Measurements from ENCODE around the gene TEX51.

Gene TEX51

DNA sequence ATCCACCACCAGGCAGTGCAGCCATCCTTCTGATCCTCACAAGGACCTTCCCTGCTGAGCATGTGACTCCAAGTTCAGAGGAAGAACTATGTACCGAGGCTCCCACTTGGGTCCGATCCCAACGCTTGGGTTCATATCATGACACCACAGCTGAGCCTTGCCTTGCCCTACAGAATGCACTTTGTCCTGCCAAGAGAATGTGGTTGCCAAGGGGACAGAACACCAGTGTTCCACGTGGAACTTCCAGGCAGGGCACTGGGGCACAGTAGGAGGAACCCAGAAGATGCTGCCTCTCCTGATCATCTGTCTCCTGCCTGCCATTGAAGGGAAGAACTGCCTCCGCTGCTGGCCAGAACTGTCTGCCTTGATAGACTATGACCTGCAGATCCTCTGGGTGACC lies at the start of gene TEX51:
TEX51 (plus strand) TSS at position 255 of the 400 bp plus-strand sequence; CDS start at position 284, 29 bp downstream.
- no peak for DNase-seq

DNA sequence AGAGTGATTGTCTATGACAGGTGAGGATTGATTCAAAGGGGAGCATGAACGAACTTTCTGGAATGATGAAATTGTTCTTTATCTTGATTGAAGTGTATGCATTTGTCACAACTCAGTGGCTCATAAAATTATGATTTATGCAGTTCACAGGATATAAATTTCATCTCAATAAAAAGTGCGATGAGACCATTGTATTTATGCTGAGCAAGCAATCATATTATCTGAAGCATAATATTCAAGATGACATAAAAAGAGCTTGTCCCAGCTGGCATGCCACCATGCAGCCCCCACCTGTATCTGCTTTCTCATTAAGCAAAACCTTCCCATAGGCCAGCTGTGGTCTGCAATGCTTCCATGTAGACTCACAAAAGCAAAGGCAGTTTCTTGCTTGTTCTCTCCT lies 49.6 kb upstream of the TEX51 start:
- DNase-seq, result no peak

DNA sequence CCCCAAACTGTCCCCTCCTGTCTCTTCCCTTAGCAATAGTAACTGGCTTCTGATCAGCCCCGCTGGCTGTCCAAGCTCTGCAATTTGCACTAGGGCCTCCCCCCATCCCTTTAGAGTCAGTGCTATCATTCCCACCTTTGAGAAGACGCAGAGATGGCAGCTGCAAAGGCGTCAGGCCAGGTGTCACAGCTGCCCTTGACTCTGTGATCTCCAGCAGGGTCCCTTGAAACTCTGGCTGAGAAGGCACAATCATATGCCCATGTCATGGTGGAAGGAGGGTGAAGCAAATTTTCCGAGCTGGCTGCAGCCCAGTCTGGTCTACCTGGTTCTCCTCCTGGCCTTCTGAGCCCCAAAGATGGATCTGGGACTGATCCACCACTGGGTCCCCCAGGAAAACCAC lies 49.2 kb upstream of the TEX51 start:
- no peak for DNase-seq

DNA sequence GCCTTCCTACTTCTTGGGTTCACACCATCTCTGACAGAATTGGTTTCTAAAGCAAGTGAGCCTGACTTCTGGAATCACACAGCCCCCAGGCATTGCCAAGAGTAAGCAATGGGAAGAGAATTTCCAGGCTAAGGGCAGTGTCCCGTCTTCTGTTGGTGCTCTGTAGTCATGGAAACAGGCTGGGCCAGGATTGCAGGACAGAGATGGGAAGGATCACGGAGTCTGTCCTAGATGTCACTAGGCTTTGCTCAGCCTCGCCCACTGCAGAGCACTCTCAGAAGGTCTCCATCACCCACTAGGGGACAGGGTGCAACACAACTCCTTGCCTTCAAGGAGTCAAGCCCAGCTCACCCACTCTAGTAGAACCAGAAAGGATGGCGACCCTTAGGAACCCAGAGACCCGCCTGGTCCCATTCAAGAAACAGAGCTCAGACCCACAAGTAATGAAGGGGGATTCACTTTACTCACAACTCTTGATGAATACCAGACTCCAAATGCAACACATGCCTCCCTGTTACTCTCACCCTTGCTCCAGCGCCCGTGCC lies 48.6 kb upstream of the TEX51 start:
- DNase-seq, result no peak

DNA sequence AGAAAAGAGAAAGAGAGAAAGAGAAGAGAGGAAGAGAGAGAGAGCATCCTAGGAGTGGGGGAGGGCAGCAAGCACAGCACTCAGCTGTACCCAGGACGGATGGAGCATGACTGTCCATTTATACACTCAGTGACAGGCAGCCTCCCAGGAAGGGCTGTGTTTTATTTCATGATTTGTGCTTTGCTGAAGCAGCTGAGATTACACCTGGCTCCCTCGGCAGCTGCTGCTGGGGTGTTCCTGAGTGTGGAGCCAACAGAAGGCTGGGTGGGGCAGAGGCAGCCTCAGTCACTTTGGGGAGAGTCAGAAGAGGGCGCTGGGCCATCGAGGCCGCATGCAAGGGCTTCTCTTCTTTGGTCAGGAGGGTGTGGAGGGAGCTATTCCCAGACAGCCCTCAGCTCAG lies 47.8 kb upstream of the TEX51 start:
- no peak for DNase-seq

DNA sequence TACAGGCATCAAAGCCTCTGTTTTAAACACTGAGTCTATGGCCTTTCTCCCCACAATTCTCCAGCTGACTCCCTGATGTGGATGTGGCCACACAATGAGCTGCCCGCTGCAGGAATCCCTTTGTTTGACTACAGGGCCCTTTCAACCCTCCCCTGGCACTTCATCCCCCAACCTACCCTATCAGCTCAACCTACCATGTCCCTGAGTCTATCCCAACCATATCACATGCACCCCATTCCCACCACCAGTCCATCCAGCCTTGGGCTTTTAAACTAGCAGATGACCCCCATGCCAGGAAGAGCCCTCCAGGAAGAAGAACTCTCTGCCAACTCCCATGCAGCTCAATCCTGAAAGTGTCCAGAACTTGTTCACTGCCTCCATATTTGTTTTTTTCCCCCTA lies 46.9 kb upstream of the TEX51 start:
- no peak for DNase-seq

DNA sequence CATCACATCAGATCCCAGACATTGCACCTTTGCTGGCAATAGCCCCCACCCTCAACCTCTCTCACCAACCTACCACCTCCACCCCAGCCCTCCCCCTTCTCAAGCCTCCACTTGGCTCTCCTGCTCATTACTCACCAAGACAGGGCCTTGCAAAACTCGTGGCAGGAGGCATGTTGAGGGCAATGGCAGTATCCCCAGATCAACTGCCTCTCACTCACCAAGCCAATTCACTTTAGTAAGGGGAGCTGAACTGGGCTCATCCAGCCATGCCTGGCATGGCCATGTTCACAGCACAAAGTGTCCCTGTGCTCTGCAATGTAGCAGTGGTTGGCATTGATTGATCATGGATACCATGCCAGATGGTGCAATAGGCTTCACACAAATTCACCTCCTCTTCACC lies 46.3 kb upstream of the TEX51 start:
- DNase-seq, result no peak

DNA sequence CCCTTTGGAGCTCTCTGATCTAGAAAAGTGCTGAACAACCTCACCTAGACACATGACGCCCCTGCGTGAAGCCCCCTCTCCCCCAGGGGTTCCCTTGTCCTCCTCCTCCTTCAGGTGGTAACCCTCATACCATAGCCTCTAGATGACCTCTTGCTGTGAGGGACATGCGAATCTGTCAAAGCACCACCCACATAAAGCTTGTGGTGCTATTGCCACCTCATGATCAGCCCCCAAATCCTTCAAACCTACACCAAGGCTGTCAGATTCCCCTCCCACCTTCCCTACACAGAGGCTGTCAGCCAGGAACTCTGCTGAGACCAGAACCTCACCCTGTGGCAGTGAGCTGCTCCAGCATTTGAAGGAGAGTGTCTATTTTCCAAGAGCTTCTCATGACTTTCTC lies 43.1 kb upstream of the TEX51 start:
- no peak for DNase-seq

DNA sequence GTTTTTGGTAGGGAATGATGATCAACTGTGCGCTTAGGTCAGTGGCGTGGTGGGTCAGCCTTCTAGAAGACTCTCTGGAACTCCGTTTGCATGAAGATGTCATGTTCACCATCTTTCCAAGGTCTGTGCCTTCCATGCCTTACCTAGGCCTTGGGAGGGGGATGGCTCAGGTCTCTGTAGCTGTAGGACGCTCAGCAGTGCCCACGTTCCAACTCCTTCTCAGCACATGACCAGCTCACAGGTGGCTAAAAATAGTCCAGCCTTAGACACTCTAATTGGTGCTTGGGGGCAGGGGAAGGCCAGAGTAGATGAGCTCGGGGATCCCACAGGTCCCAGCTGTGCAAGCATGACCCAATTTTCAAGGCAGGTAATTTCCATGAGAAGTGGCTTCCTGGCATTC lies 42.3 kb upstream of the TEX51 start:
- no peak for DNase-seq

DNA sequence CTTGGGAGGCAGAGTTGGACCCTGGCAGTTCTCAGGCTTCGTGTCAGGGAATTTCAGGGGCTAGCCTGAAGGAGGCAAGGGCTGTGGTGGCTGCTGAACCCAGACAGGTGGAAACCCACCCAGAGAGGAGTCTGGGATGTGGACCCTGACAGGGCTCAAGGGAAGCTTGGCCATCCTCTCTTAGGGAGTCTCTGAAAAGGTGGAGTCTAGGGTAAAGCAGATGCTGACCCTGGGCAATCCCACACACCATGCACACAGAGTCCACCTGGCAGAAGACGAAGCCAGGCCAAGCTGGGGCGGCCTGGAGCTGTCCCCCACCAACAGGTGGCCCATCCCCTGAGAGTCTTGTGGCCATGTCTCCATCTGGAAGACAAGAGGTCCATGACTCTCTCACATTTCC lies 41.2 kb upstream of the TEX51 start:
- no peak for DNase-seq

DNA sequence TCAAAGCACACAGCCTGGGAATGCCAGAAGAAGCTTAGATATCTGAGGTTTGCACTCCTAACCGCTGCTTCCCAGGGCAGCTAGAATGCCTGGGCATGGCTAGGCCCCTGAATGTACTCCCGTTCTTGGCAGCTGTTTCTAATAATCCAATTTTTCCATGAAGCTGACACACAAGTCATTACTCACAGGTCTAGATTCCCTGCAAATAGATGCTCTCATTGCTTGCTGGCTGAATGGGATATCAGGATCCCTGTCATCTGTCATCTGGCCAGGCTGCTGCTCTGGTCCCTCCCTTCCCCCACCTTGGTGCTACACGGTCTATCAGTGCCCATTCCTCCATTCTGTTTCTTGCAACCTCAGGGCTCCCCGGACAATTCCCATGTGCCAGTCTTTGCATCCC lies 40.7 kb upstream of the TEX51 start:
- no peak for DNase-seq

DNA sequence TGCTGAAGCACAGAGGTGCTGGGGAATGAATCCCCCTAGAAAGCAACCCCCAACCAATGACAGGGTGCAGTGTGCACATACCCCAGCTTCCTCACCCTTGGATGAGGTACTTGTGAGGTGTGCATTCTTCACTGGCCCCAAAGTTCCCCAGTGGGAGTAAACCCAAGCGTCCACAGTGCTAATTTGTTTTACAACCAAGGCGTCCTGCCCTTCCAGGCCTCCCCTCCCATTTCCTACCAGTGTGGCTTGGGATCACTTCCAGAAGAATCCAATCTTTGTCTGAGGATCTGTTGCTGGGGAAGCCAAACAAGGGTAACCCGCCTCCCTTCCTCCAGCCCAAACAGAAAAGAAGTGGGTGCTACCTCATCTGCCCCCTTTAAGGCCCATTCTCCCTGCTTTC lies 40.3 kb upstream of the TEX51 start:
- DNase-seq, result no peak

DNA sequence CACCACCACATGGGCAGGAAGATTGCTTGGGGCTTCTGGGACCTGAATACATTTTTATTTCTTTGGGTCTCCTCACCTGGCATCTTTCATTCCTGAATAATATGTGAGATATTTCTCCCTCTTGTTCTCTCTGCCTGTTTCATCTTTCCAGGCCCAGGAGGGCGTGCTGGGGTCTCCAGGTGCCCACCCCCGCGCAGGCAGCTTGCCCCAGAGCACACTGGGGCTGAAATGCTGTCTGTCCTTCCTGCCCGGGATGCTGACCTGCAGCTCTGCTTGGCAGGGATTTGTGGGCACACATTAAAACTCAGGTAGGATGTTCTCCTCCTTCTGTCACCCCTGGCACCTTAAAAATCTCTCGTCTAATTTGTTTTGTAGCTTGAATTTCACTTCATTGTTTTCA lies 39.7 kb upstream of the TEX51 start:
- DNase-seq, result no peak

DNA sequence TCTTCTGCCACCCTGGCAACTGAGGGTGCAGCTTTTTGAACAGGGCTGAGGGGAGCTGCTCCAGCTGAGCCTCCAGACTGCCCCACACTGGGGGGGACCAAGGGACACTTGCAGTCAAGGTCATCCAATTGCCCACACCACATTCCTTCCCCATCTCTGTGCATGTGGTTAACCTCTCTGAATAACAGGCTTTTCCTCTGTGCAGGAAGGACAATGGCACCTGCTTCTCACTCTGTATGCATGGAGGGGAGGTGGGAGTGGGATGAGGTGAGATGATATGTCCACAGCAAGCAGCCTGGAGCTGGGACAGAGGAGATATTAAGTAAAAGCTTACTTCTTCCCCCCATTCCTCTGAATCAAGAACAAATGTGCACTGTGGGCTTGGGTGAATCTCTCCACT lies 39.1 kb upstream of the TEX51 start:
- DNase-seq, result no peak

DNA sequence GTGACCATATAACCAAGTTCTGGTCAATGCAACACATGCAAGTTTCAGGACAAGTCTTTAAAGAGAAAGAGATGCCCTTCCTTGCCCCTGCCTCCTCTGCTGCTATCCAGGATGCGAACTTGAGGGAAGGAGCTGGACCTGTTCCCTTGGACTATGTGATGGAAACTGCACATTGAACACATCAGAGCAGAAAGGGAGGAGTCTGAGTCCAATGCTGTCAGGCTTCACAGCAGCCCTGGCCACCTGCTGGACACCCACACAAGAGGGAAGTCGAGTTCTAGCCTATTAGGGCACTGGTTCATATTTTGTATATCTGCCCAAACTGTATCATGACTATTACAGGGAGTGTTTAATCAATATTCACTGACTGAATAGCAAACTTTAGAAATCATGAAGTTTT lies 38.3 kb upstream of the TEX51 start:
- no peak for DNase-seq

DNA sequence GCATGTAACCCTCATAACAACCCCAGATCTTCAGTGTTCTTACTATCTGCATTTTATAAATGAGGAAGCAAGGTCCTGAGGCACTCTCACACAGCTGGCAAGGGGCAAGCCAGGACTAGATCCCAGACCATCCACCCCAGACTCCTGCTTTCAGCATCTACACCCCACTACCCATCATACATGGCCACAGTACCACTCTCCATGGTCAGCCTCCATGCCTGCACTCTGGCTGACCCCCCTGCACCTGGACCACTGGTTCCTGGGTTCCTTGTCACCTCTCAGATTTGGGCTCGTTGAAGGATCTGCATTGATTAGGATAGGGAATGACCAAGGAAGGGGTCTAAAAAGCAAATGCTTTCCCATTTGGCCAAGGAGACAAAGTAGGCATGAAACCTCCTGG lies 36.0 kb upstream of the TEX51 start:
- DNase-seq, result no peak

DNA sequence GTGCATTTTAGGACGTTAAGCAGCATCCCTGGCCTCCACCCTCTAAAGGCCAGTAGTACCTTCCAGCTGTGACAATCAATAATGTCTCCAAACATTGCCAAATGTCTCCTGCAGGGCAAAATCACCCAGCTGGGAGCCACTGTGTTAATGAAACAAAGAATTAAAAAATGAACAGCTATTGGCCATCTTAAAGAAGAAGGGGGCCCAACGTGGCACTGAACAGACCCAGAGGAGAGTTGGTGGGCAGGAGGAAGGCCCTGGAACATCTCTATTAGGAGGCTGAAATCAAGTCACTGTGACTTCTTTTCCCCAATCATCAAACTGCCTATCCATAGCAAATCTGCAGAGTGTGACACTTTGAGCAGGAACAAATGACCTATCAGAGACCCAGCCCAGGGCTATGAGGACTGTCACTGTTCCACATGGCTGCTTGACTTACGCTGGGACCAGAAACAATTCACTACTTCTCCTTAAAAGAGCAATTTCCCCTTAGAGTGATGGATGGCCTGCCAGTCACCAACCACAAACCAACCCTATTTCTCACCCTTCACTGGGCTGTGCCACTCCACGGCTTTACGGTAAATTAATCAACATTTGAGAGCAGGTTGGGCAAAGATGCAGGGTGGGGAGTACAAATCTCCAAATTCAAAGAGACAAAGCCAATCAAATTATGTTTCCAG lies 35.2 kb upstream of the TEX51 start:
- DNase-seq, result no peak

DNA sequence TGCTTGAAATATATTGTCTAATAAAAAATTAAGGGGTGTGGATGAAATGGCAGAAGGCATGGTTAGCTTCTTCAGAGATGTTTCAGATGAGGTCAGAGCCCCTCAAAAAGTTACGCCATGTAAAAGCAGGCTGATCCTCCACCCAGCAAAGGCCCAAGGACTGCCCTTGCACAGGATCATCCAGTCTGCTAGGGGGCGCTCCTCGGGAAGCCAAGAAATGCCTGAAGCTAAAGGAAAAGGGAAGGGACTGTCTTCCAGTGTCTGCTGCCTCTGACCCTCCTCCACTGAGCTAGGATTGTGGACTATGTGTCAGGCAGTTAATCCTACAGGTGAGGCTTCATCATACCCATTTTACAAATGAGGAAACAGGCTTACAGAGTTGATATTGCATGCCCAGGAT lies 33.8 kb upstream of the TEX51 start:
- no peak for DNase-seq

DNA sequence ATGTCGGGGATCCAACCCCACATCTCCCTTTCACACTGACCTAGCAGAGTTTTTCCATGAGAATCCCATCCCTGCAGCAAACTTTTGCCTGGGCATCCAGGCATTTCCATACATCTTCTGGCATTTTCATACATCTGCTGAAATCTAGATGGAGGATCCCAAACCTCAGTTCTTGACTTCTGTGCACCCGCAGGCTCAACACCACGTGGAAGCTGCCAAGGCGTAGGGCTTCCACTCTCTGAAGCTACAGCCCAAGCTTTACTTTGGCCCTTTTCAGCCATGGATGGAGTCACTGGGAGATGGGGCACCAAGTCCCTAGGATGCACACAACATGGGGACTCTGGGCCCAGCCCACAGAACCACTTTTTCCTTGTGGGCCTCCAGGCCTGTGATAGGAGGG lies 32.2 kb upstream of the TEX51 start:
- no peak for DNase-seq

DNA sequence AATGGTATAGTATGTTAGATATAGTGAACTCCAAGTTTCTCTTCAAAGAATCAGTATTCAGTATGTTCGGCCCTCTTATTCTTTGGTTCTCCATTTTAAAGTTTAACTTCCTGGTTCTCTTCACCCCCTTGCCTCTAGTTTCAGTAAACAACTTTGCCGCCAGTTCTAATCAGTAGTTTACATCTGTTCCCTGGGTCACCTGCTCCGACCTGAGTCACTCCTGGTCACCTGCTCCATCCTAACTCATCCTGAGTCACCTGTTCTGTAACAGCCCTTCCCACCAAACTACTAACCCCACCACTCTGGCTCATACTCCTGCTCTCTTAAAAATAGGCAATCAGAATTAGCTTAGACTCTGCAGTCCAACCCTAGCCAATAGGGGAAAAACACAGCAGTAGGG lies 23.7 kb upstream of the TEX51 start:
- DNase-seq, result no peak

DNA sequence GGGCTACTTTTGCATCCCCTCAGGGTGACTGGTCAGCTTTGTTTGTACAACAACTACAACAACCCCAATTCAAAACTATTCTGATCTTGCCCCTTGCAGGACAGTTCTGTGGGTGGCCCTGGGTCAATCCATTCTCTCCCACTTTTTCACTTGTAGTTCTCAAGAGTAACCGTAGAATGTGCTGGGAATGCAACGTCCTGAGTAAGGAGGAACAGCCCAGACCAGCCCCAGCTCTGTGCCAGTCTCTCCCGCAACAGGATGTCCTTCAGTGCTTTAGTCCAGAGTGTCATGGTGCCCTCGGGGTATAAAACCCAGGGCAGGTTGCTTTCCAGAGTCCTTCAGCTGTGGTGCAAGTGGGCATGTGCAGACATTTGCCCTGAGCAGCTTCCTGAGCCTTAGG lies 22.1 kb upstream of the TEX51 start:
- no peak for DNase-seq

DNA sequence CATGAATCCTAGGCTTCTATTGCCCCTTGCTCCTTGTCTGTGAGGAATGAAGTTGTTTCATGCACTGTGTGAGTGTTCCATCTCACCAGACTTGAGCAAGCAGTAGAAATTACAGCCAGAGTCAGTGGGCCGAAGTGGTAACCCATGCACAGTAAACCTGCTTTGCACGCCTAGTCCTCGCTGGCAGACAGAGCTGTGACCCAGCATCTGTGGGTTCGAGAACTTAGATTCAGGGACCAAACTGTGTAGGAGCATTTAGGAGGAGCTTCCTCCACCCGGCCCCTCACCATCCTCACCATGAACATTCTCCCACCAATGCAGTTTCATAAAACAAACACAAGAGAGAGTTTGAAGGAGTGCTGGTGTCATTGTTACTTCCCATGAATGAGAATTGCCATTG lies 21.6 kb upstream of the TEX51 start:
- DNase-seq, result no peak

DNA sequence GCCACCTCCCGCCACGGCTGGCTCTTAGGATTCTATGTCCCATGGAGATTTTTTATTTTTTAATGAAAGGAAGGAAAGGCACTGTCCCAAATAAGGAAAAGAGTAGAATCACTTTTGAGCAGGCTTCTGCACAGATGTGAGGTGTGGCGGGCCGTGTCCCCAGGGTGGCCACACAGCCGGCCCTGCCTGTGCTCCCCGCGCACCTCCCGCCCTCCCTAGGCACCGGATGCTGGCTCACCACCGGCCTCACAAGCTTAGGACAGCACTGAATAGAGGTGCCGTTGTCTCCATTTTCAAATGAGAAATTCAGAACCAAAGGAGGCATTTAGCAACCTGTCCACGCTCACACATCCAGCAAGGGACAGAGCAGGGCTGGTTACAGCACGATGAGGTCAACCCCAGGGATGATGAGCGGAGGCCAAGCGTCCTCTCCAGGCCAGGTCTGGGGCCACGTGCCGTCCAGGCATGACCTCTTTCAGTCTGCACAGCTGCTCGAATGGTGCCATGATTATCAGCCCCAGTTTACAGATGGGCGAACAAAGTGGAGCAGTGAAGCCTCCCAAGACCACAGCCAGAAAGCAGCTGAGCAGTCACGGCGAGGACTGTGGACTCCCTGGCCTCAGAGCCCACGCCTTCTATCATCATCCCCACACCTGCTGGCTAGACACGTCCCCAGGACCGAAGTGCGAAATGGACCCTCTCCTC lies 20.7 kb upstream of the TEX51 start:
- no peak for DNase-seq

DNA sequence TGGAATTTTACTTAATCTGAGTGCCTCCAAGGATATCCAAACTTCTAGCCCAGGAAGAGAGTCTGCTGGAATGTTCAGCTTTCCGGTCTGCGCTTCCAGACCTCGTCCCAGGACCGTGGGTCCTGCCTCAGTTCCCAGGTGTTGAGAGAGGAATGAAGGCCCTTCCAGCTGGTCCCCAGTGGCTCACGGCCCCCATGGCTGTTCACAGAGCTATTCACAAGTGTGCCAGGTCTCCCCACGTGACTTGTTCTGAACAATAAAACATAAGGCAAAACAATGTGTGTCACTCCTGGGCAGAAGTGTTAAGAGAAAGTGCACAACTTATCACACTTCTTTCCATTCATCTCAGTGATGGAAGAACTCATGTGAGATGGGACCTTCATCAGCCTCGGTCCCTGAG lies 20.1 kb upstream of the TEX51 start:
- DNase-seq, result no peak

Measured in activated effector memory CD4-positive, alpha-beta T cell treated with Interleukin-2 at 50 U/mL for 16 hours (primary cell).